Cardiac fibroblast (primary cell): Measurements from ENCODE around the gene FHAD1.

Experiments
- DNase-seq, 2 donors: peaks; one replicate each; pipeline versions ENCODE4 v3.0.0 to v3.0.0-alpha.2; 2010; ENCODE audit warnings: low read depth in 2 of 2
- H3K4me3 ChIP-seq, 2 donors: replicated peaks in 1 of 2; 1 replicate in 1 of 2; 2 replicates in 1 of 2; pipeline ENCODE4 v1.5.1; 2011; ENCODE audit warnings: low read depth in 2 of 2, low read length in 2 of 2, mild to moderate bottlenecking in 2 of 2, moderate library complexity in 1 of 2
- TF ChIP-seq, protein P1 (sequence below): IDR thresholded peaks from one replicate; pipeline ENCODE4 v1.5.1; 2011; ENCODE audit warnings: low read depth, mild to moderate bottlenecking, low read length, inconsistent platforms

Gene FHAD1

DNA sequence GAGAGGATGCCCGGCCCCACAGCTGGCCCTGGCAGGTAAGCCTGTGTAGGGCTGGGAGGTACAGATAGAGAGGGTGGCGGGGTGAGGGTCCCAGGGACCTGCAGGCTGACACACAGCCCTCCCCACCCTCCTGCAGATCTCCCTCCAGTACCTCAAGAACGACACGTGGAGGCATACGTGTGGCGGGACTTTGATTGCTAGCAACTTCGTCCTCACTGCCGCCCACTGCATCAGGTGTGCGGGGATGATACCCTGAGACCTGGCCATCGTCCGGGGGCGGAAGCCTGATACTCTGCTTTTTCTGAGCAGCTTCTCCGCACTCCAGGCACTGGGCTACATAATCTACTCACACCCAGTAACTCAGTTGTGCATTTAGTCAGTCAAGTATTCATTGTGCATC is 193.3 kb downstream of the FHAD1 start:
- TF ChIP-seq, protein P1, sequence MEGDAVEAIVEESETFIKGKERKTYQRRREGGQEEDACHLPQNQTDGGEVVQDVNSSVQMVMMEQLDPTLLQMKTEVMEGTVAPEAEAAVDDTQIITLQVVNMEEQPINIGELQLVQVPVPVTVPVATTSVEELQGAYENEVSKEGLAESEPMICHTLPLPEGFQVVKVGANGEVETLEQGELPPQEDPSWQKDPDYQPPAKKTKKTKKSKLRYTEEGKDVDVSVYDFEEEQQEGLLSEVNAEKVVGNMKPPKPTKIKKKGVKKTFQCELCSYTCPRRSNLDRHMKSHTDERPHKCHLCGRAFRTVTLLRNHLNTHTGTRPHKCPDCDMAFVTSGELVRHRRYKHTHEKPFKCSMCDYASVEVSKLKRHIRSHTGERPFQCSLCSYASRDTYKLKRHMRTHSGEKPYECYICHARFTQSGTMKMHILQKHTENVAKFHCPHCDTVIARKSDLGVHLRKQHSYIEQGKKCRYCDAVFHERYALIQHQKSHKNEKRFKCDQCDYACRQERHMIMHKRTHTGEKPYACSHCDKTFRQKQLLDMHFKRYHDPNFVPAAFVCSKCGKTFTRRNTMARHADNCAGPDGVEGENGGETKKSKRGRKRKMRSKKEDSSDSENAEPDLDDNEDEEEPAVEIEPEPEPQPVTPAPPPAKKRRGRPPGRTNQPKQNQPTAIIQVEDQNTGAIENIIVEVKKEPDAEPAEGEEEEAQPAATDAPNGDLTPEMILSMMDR, result no peak
- no peak overlapping the region for H3K4me3 ChIP-seq
- no peak for DNase-seq

DNA sequence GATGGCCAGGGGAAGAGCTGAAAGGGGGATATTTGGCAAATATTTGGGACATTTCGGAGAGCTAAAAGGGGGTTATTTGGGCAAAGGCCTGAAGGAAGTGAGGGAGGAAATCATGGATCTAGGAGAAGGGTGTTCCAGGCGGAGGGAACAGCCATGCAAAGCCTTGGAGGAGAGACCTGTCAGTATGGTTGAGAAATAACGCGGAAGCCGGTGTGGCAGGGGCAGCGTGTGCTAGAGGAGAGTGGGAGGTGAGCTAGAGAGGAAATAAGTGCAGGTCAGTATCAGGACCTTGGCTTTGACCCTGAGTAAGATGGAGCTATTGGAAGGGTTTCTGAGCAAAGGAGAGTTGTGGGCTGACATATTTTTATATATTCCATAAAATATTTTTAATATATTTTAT is 194.2 kb downstream of the FHAD1 start:
- no peak overlapping the region for H3K4me3 ChIP-seq
- no peak for DNase-seq
- TF ChIP-seq, protein P1, result no peak

DNA sequence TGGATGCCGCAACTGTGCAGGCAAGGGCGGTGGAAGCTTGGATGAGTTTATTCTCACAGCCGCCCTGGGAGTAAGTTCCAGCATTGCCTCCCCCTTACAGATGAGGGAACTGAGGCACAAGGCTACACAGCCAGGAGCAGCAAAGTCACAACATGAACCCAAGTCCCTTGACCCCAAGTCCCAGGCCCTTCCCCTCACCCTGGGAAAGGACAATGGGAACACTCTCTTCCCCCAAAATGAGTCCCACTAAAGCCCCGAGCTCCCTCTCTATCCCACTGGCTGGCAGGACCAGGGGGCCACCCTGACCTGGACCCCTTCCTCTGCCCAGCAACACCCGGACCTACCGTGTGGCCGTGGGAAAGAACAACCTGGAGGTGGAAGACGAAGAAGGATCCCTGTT is 195.1 kb downstream of the FHAD1 start:
- no peak for DNase-seq
- TF ChIP-seq, protein P1, result no peak
- H3K4me3 ChIP-seq, result no peak overlapping the region

DNA sequence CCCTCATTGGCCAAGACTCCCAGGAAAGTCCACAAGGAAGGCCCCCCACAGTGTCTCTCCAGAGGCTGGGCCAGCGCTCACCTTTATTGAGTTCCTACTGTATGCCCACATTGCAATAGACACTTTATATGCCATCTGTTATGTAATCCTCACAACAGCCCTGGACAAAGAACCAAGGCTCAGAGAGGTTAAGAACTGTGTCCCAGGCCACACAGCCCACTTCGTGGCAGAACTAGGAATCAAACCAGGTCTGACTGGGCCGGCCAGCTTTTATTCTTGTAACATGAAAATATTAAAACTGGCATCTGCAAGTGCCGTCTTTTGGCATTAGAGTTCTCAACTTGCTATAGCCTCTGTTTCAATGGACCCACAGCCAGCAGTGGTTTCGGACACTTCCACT is 195.7 kb downstream of the FHAD1 start:
- DNase-seq, result no peak
- TF ChIP-seq, protein P1, result no peak
- no peak overlapping the region for H3K4me3 ChIP-seq

DNA sequence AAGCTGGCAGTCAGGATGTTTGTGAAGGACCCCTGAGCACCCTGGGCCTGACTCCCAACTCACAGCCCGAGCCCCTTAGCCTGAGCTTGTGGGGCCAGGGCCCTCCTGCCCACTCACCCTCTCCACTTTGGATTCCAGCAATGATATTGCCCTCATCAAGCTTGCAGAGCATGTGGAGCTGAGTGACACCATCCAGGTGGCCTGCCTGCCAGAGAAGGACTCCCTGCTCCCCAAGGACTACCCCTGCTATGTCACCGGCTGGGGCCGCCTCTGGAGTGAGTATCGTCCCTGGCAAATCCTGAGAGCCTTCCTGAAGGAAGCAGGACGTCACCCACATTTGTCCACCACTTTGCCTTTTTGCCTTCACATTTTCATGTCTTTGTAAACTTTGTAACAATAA is 196.3 kb downstream of the FHAD1 start:
- DNase-seq, result no peak
- H3K4me3 ChIP-seq, result no peak overlapping the region
- TF ChIP-seq, protein P1, result no peak

DNA sequence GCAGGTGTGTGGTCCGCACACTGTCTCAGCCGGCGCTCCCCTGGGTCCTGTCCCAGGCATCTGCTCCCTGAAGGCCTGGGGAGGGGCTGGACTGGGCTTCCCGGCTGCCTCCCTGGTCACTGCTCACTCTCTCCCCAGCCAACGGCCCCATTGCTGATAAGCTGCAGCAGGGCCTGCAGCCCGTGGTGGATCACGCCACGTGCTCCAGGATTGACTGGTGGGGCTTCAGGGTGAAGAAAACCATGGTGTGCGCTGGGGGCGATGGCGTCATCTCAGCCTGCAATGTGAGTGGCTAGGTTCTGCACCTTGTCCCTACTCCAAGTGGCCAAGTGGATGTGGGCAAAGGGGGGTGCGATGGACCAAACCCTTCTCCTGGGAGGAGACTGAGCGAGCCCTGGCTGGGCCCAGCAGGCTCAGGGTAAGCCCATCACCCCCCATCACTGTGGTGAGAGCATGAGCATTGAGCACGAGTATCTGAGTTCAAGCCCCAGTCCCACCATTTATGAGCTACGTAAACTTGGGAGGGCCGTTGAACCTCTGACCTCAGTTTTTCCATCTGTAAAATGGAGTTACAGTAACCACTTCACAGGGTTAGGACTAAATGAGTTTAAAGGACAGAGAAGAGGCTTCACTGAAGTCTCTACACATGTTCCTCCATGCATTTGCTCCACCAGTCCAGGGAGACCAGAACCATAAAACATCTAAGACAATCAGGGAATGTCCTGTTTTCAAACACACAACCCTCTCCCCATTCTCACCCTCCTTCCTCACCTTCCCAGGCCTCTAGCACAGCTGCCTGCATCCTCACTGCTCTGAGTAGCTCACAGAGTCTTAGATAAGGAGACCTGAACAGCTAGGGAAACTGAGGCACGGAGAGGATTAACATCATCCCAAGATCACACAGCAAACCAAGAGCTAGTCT is 197.7 kb downstream of the FHAD1 start:
- no peak for DNase-seq
- TF ChIP-seq, protein P1, result no peak
- H3K4me3 ChIP-seq, result no peak overlapping the region
